ENCODE measurements around the gene DONSON.

- TF ChIP-seq CTCF (IDR thresholded peaks at IDR 0.05) (no peak), POLR2A (IDR thresholded peaks at IDR 0.05) (no peak)
These were observed 9.6 kb upstream of the DONSON start for GRCh38 chr21:33598051-33598450.

All from body of pancreas (tissue), 4 donors.